Upper lobe of left lung (tissue), 4 donors: ENCODE results near the gene HOMER2.

ENCODE experiments used
- POLR2A ChIP-seq, 4 donors: fragments of 450-650 bp; IDR thresholded peaks; one replicate each; pipeline ENCODE4 v1.5.1; 2016 to 2017; ENCODE audit warnings: antibody characterized with exemption in 4 of 4, mild to moderate bottlenecking in 2 of 4
- TF ChIP-seq, protein P1 (sequence below), 6 experiments: fragments of 450-650 bp in 4 of 6; fragments of 200-600 bp in 2 of 6; sonication (generic) in 2 of 6; IDR thresholded peaks; one replicate each; pipeline ENCODE4 v1.5.1; 2016 to 2019; ENCODE audit warnings: antibody characterized with exemption in 6 of 6

DNA sequence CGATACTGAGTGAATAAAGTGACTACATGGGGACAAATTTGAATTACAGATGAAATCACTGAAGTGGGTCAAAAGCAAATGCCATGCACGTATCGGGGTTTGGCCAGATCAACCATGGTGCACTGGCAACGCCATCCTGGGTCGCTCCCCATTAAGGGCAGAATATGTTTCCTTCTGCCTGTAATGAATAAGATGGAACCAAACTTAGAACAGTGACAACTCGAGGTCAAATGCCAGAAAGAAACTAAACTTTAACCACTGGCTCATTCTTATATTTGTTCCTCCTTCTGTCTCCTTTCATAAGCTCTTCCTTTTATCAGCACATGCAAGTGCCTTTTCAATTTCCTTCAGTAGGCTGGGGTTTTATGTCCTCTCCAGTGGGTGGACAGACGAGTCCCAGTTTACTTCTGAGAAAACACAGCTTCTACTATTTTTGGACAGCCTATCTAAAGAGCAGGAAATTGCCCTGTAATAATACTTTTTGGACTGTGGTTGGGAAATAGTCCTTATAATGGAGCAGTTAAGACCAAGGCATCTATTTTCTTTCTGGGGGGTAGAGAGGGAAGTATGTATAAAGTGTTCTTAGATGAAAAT is 81.7 kb downstream of the HOMER2 start:
- TF ChIP-seq POLR2A (IDR thresholded peaks at IDR 0.05) = no peak
- TF ChIP-seq, protein P1, sequence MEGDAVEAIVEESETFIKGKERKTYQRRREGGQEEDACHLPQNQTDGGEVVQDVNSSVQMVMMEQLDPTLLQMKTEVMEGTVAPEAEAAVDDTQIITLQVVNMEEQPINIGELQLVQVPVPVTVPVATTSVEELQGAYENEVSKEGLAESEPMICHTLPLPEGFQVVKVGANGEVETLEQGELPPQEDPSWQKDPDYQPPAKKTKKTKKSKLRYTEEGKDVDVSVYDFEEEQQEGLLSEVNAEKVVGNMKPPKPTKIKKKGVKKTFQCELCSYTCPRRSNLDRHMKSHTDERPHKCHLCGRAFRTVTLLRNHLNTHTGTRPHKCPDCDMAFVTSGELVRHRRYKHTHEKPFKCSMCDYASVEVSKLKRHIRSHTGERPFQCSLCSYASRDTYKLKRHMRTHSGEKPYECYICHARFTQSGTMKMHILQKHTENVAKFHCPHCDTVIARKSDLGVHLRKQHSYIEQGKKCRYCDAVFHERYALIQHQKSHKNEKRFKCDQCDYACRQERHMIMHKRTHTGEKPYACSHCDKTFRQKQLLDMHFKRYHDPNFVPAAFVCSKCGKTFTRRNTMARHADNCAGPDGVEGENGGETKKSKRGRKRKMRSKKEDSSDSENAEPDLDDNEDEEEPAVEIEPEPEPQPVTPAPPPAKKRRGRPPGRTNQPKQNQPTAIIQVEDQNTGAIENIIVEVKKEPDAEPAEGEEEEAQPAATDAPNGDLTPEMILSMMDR (IDR thresholded peaks at IDR 0.05) = no peak
